Measurements from ENCODE around the gene ARMC8.

The ARMC8 gene

GRCh38 chr3:138245026-138245425, 57.9 kb downstream of the ARMC8 start:
- DNase-seq (ENCODE audit: low spot score) = no peak

- DNase-seq (ENCODE audit: low spot score) = no peak
Observed at GRCh38 chr3:138249636-138250035, 62.5 kb downstream of the ARMC8 start.

GRCh38 chr3:138253609-138254008, 66.5 kb downstream of the ARMC8 start:
- no peak for DNase-seq (ENCODE audit: low spot score)

GRCh38 chr3:138254216-138254615, 67.1 kb downstream of the ARMC8 start:
- no peak for DNase-seq (ENCODE audit: low spot score)

- no peak for DNase-seq (ENCODE audit: low spot score)
Observed at GRCh38 chr3:138256022-138256421, 68.9 kb downstream of the ARMC8 start.

- DNase-seq (ENCODE audit: low spot score) = no peak
Observed at GRCh38 chr3:138257986-138258385, 70.9 kb downstream of the ARMC8 start.

- no peak for DNase-seq (ENCODE audit: low spot score)
Observed at GRCh38 chr3:138259126-138259525, 72.0 kb downstream of the ARMC8 start.

- DNase-seq (ENCODE audit: low spot score) = no peak
Observed at GRCh38 chr3:138260611-138261010, 73.5 kb downstream of the ARMC8 start.

GRCh38 chr3:138263104-138263503, 76.0 kb downstream of the ARMC8 start:
- no peak for DNase-seq (ENCODE audit: low spot score)

GRCh38 chr3:138265745-138266144, 78.6 kb downstream of the ARMC8 start:
- no peak for DNase-seq (ENCODE audit: low spot score)

- DNase-seq (ENCODE audit: low spot score) = no peak
Observed at GRCh38 chr3:138267083-138267482, 80.0 kb downstream of the ARMC8 start.

- no peak for DNase-seq (ENCODE audit: low spot score)
Observed at GRCh38 chr3:138270245-138270644, 83.1 kb downstream of the ARMC8 start.

GRCh38 chr3:138271189-138271794, 84.2 kb downstream of the ARMC8 start:
- DNase-seq (ENCODE audit: low spot score) = no peak

- DNase-seq (ENCODE audit: low spot score) = no peak
Observed at GRCh38 chr3:138281561-138281960, 94.5 kb downstream of the ARMC8 start.

- no peak for DNase-seq (ENCODE audit: low spot score)
Observed at GRCh38 chr3:138282836-138283235, 95.7 kb downstream of the ARMC8 start.

- no peak for DNase-seq (ENCODE audit: low spot score)
Observed at GRCh38 chr3:138284079-138284478, 97.0 kb downstream of the ARMC8 start.

GRCh38 chr3:138284957-138285477, 97.9 kb downstream of the ARMC8 start:
- DNase-seq (ENCODE audit: low spot score) = no peak

GRCh38 chr3:138289260-138289659, 102.2 kb downstream of the ARMC8 start:
- no peak for DNase-seq (ENCODE audit: low spot score)

- DNase-seq (ENCODE audit: low spot score) = no peak
Observed at GRCh38 chr3:138289701-138290100, 102.6 kb downstream of the ARMC8 start.

- no peak for DNase-seq (ENCODE audit: low spot score)
Observed at GRCh38 chr3:138296639-138297038, 109.5 kb downstream of the ARMC8 start.

- DNase-seq (ENCODE audit: low spot score) = no peak
Observed at GRCh38 chr3:138297059-138297607, 110.0 kb downstream of the ARMC8 start.

GRCh38 chr3:138297876-138298275, 110.8 kb downstream of the ARMC8 start:
- DNase-seq (ENCODE audit: low spot score) = no peak

GRCh38 chr3:138300647-138301046, 113.5 kb downstream of the ARMC8 start:
- DNase-seq (ENCODE audit: low spot score) = no peak

- no peak for DNase-seq (ENCODE audit: low spot score)
Observed at GRCh38 chr3:138303474-138303873, 116.4 kb downstream of the ARMC8 start.
